GM18951 (cell line): ENCODE results near the gene RIMS4.

Source experiments
- POLR2A ChIP-seq: IDR thresholded peaks from 4 replicates; pipeline ENCODE4 v1.6.1; 2011; ENCODE audit warnings: mild to moderate bottlenecking; ENCODE audit not compliant: insufficient read length, insufficient read depth; ENCODE audit errors: extremely low read depth
- in situ Hi-C: fragments of 300-500 bp; cut with MboI; formaldehyde crosslinking; loops from one replicate; pipeline ENCODE4 v1.12.0; 2022; ENCODE audit warnings: low sequenced_read_pairs, mixed read lengths, inconsistent platforms; ENCODE audit not compliant: unreplicated experiment

Gene RIMS4

GRCh38 chr20:44792796-44793195 lies 17.6 kb downstream of the RIMS4 start:
- TF ChIP-seq POLR2A: no peak
- in situ Hi-C loops: no loop called here

- in situ Hi-C loops: no loop called here
- TF ChIP-seq POLR2A: no peak
Observed at GRCh38 chr20:44790638-44791393, 19.5 kb downstream of the RIMS4 start.

GRCh38 chr20:44788706-44789456 lies 21.5 kb downstream of the RIMS4 start:
- TF ChIP-seq POLR2A: no peak
- in situ Hi-C loops: no loop called here

DNA sequence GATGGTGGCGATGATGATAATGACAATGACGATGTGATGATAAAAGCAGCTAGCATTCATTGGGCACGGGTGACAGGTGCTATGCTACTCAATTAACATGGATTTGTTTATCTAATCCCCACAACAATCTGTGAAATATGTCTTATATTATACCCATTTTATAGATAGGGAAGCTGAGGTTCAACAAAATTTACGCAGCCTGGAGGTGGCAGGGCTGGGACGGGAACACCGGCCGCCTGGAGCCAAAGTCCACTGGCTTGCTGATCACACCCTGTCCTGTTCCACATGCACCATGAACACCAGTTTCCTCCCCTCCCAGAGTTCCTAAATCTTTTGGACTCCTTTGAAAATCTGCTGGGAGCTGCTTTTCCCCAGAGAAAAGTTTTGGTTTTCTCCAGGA lies 23.0 kb downstream of the RIMS4 start:
- in situ Hi-C loops: no loop called here
- no peak for TF ChIP-seq POLR2A

DNA sequence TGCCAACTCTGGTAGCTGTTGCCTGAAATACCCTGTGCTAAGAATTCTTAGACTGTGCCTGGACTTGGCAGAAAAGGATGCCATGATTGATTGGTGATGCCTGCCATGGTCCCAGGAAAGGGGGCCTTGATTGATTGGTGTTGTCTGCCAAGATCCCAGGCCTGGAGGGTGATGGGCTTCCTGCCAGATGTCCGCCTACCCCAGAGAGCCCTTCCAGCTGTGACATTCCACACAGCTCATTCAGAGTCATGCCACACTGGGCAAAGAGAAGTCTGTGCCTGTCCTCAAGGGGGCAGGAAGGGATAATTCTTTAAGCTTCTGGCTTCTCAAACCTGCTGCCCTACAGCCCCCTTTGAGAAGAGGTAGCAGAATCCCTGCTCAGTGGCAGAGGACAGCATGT lies 24.6 kb downstream of the RIMS4 start:
- in situ Hi-C loops: no loop called here
- TF ChIP-seq POLR2A: no peak

GRCh38 chr20:44784688-44785087 lies 25.7 kb downstream of the RIMS4 start:
- no peak for TF ChIP-seq POLR2A
- in situ Hi-C loops: no loop called here

DNA sequence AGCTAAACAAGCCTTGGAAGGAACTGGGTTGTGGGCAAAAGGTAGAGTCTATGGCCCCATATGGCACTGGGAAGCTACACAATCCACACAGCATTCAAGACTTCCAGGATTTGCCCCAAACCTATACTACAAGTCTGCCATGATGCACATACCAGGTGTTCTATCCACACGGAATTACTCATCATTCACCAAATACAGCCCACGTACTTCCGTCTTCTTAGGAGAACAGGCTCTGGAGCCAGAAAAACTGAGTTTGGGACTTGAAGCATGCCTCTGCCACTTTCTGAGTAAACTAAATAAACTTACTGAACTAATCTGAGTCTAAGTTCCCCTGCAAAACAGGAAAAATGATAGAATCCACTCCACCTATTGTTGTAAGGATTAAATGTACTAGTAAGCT lies 28.6 kb downstream of the RIMS4 start:
- in situ Hi-C loops: no loop called here
- no peak for TF ChIP-seq POLR2A

GRCh38 chr20:44781118-44781517 lies 29.2 kb downstream of the RIMS4 start:
- in situ Hi-C loops: no loop called here
- TF ChIP-seq POLR2A: no peak

- in situ Hi-C loops: no loop called here
- no peak for TF ChIP-seq POLR2A
Observed at GRCh38 chr20:44780226-44780625, 30.1 kb downstream of the RIMS4 start.

GRCh38 chr20:44776980-44777379 lies 33.4 kb downstream of the RIMS4 start:
- in situ Hi-C loops: no loop called here
- TF ChIP-seq POLR2A: no peak

- in situ Hi-C loops: no loop called here
- TF ChIP-seq POLR2A: no peak
Observed at GRCh38 chr20:44773070-44773829, 37.1 kb downstream of the RIMS4 start.

GRCh38 chr20:44772636-44773035 lies 37.7 kb downstream of the RIMS4 start:
- in situ Hi-C loops: no loop called here
- TF ChIP-seq POLR2A: no peak

GRCh38 chr20:44771172-44771535 lies 39.2 kb downstream of the RIMS4 start:
- in situ Hi-C loops: no loop called here
- TF ChIP-seq POLR2A: no peak

DNA sequence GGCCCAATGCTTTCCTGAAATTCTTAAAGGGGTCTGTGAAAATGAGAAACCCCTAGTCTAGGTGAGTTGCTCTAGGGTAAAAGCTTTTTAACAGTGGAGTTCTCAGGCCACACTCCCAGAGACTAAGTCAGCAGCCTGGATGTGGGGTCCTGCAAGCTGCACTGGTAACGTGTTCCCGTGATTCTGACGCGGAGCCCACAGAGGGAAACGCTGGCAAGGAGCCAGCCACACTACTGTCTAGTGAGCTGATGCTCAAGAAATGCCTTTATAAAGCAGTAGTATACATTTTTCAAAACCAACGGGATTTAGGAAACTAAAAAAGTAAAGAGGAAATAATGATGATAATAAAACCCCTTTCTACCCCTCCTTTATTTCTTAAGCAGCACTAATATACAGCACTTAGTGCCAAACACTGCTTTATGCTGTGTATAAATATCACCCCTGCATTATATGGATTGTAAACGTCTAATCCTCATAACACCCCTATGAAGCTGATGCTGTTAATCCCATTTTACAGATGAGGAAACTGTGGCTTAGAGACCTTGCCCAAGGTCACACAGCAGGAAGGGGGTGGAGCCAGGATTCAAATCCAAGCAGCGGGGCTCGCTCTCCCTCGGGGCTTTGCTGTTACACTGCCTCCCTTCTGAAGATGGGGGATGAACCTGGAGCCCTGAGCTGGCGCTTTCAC lies 39.7 kb downstream of the RIMS4 start:
- TF ChIP-seq POLR2A: no peak
- in situ Hi-C loops: no loop called here

DNA sequence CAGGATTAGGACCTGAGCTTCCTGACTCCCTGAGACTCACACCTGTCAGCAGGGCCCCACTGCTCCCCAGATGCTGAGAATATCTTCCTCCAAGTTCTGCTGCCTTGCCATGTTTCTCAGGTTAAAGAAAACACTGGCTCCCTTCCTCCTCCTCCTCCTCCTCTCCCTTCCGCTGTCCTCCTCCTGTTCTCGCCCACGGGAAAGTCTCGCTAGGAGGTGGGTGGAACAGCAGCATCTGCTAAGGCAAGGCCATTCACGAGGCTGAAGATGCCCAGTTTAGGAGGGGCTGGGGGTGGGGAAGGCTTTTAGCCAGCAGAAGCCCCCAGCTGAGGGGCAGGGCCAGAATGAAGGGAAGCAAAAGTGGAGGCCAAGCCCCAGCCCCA lies 40.9 kb downstream of the RIMS4 start:
- in situ Hi-C loops: no loop called here
- no peak for TF ChIP-seq POLR2A
